ENCODE data around the gene C1orf198. TPM values are rescaled to one million over a fixed set of nuclear protein-coding genes. Genes with fewer than 3 reads are reported as not detected.

Gene C1orf198
- total and polyA plus RNA-seq, 2 of the 8 experiments (the other 6 are each of a cell fraction or from before 2014, with no cell fraction given), result 30.6 to 45.0 TPM

GRCh38 chr1:230868736-230869385 is 540 bp upstream of the C1orf198 start (continued):
- TF ChIP-seq TAF7 (optimal IDR thresholded peaks at IDR 0.05; ENCODE audit: borderline replicate concordance, low read depth, low read length), result no peak
- no peak for TF ChIP-seq POU5F1 (IDR thresholded peaks at IDR 0.05; ENCODE audit: low read depth, low read length)
- TF ChIP-seq KDM1A (IDR thresholded peaks at IDR 0.05; ENCODE audit: borderline replicate concordance, low read length), result no peak
- TF ChIP-seq CHD7 (IDR thresholded peaks at IDR 0.05; ENCODE audit: insufficient replicate concordance, low read length), result no peak
- no peak for TF ChIP-seq GTF2F1 (IDR thresholded peaks at IDR 0.05; ENCODE audit: borderline replicate concordance, low read depth, low read length)
